Measurements from ENCODE around the gene ARHGAP12.
"Not testable (repeated sequence)": the region's sequence is repeated elsewhere in the genome, so short reads cannot be mapped to it uniquely, and the experiment has no call there.

Gene ARHGAP12

DNA sequence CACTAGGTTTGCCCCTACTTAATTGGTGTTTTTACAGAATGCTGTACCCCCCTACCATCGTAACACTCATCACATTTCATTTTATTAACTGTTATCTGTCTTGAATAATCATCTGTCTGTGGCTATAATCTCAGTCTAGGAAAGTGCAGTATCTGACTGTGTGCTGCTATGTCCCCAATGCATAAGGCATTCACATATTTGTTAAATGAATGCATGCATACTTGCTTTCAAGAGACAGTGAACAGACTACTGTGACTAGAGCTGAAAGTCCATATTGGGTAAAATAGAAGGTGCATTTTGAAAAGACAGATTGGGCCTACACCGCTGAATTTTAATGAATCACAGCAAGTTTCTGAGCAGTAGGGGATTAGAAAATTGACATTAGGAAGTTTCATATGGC is 112.3 kb downstream of the ARHGAP12 start:
- no peak for DNase-seq

DNA sequence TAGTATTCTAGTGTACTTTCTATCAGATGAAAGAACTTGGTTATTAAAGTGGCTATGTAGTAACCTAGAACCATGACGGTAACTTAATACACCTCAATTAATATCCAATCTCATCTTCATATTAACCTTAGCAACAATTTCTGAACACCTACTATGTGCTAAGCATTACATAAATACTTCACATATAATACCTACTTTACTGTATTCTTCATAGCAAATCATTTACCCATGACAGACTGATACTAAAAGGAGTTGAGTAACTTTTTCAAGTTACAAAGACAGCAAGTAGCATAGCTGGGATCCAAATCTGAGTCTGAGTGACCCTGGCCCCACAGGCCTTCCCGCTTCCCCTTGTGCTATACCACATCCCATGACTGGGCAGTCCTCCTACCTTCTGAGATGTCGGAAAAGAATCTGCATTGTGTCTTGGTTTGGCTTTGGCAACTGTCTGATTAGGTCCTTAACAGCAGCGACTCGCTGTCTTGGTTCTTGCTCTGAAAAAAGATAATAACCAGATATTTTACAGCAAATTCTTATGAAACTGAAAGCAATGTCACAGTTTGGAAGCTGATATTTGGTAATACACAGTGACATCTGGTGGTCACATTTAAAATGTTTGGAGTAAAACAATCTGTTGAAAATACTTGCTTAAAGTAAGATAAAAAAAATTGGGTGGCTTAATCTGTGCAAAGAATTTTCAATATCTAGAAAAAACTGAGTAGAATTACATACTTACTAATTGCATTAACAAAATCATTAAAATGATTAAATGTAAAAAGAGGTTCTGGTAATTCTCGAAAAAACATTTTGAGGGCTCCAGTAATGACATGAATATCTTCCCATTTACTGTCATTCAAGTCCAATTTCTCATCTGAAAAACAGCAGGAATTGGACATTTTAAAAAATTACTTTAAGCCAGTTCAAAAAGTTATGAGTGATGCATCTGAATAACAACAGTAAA is 120.1 kb downstream of the ARHGAP12 start:
- no peak for DNase-seq

DNA sequence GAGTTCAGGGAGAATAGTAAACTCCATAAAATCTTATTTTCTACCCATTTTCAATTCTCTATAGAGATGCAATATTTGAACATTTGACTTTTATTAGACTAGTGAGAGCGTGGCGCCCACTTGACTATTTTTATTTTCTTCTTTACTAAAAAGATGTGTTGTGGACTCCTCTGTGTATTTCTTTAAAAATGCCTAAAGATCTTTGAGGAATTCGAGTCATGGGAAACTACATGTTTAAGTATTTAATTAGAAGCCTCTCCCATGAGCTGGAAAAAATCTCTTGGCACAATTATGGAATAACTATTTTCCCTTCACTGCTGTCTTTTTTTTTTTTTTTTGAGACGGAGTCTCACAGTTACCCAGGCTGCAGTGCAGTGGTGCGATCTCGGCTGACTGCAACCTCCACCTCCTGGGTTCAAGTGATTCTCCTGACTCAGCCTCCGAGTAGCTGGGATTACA is 124.2 kb downstream of the ARHGAP12 start:
- DNase-seq, result no peak

DNA sequence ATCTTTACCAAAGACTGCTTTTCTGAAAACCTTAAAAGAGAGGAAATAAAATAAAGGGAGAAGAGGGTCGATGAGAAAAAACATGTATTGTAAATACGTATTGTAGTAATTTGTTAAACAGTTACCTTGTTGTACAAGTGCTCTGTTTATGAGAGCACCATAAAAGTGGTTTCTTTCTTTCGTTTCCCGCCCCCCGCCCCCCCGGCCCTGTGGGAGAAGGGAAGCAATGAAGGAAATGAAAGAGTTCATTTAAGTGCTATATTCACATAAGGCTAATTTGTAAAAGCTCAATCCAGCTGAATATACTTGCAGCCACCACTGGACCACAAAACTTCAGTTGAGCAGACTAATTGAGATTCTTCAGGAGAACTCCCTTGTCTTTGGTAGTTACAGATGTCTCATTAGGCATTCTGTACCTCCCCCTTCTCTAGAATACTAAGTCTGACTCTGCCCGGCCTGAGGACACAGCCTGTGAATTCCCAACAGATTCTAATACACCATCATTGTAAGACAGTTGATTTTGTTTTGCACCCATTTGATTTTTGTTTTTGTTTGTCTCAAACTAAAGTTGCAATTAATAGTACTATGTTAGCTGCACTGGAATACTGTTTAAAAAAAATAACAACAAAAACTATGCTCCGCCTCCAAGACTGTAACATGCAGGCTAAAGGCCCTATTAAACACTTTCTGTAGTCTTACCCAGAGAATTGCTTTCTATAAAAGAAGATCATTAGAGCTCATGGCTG is 124.9 kb downstream of the ARHGAP12 start:
- no peak for DNase-seq

DNA sequence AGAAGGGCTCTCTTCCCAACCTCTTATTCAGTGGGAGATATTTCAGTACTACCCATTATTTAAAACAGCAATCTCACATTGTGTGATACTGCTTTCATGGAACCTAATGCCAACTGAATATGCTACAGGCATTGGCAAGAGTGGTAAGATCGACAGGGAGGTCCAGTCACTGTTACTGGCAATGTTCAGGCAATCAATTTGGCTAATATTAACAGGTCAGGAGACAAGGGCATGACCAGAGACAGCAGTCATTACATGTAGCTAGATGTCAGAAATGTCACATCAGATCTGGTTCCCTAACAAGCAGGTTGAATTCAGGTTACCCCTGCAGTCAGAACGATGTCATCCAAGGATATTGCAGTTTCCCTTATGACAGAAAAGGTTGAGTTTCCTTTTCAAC is 129.4 kb downstream of the ARHGAP12 start:
- no peak for DNase-seq

DNA sequence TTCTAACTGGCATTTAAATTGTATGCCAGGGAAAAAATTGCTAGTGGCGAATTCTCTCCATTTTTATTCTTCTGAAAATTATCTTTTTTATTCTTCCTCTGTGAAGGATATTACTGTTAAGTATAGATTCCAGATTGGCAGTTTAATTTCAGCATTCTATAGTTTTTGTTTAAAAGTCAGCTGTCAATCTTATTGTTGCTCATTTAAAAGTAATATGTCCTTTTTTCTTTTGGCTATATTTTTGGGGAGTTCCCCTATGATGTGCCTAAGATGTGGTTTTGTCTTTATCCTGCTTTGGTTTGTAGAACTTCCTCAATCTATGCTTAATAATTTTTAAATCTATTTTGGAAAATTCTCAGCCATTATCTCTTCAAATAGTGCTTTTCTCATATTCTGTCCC is 135.9 kb downstream of the ARHGAP12 start:
- no peak for DNase-seq

DNA sequence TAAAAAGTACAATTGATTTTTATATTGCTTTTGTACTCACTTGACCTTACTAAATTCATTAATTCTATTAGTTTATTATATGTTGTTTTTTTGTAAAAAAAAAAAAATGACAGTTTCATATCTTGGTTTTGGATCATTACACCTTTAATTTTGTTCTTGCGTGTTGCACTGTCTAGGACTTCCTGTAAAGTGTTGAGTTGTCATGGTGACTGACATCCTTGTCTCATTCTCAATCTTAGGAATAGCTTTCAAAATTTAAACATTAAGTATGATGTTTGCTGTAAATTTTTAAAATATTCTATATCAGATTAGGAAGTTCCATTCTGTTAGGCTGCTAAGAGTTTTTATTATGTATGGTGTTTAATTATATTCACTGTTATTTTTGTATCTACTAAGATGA is 139.1 kb downstream of the ARHGAP12 start:
- DNase-seq, result no peak

DNA sequence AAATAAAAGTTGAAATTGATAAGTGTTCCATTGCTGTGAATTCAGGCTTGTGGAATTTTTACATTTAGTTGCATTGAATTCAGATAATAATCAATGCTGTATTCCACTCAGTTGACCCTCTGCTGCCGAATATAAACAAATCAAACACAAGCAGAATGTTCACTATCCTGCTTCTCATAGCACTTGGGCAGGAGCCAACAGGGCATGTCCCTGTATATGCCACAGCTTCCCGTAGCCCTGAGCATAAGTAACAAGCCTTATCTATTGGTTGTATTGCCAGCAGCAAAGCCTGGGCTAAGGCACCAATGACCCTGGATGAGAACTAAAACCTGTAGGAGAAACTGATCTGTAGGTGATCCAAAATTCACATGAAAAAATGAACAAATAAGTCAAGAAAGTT is 145.9 kb downstream of the ARHGAP12 start:
- no peak for DNase-seq

DNA sequence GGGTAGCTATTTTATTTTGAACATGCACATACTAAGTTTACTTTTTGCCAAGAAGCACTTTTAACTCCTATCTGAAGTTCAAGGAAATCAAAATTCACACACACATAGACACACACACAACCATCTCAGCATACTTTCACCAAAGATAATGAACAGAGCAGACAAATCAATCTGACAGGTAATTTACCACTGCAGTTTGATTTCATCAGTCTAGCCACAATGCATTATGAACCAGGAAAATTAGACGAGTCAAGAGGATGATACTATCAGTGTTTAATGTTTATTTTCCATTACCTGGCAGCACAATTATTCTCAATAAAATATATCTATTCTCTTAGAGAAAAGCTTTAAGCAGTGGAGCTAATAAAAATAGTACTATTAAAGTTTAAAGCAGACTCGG is 147.9 kb downstream of the ARHGAP12 start:
- DNase-seq, result no peak

DNA sequence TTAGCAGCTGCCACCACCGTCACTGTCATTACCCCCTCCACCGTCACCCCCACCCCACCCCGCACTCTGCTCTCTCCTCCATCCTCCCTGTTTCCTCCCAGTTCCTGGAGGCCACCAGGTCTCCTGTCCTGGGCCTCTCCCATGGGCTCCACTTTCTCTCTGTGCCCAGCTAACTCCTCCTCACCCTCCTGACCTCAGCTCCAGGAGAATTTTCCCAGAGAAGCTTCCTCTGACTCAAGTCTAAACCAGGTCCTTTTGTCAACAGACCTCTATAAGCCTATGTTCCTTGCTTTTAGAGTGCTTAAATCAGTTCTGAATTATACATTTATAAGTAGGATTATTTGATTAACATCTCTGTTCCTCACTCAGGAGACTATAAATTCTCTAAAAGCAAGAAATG is 150.0 kb downstream of the ARHGAP12 start:
- no peak for DNase-seq

DNA sequence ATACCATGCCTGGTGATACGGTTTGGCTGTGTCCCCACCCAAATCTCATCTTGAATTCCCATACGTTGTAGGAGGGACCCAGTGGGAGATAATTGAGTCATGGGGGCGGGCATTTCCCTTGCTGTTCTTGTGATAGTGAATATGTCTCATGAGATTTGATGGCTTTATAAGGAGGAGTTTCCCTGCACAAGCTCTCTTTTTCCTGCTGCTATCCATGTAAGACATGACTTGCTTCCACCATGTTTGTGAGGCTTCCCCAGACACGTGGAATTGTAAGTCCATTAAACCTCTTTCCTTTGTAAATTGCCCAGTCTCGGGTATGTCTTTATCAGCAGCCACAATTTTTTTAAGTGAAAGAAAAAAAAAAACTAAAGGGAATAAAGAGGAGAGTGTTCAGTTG is 152.5 kb downstream of the ARHGAP12 start:
- no peak for DNase-seq

DNA sequence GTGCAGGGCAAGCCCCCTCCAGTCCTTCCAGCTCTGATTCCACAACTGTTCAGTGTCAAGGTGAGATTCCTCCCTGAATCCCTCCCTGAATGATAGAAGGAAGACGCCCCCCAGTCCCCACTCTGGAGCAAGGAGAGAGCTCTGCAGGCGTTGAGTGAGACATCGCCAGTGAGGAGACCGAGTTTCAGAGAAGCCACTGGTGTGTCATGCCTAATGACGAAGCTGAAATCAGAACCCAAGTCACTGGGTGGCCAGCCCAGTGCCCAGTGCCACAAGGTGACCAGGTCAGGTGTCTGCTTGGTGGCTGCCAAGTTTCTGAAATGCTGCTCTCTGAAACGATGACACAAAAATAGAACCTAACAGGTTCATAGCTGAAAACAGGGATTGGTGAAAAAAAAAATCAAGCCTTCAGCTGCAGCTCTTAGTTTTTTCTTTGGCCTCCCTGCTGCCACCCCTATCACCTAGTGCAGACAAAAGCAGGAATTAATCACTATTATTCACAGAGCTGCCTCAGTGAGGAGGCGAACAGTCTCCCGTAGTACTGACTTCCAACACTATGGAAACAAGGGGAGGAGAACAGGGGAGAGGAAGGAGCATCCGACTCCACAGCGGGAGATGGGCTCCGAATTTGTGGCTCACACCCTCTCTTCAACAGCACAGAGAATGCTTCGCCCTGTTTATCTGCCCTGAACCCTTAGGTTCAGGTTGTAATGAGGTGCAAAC is 153.5 kb downstream of the ARHGAP12 start:
- no peak for DNase-seq

DNA sequence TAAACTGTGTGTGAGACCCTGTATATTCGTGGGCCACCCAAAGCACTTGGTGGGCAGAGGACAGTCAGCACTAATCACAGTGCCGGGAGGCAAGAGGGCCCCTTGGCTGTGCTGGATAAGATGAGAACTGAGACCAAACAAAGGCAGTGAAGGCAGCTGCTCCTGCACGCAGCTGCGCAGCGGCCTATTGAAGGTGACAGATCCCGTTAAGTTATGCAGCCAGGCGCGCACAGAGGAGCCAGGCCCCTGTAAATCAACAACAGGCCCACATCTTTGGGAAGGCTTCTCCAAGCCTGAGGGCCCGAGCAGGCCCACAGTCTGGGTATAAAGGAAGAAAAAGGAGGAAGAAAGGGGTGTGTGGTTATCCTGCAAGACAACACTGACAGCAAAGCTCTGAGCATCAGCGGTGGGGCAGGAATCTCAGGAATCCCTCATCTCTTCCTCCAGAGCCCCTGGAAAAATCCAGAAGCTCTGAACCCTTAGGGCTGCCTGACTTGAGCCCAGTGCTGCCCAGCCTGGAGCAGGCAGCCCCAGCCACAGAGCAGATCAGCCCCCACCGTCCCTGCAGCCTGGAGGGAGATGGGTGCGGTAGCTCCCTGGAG is 154.2 kb downstream of the ARHGAP12 start:
- DNase-seq, result no peak

DNA sequence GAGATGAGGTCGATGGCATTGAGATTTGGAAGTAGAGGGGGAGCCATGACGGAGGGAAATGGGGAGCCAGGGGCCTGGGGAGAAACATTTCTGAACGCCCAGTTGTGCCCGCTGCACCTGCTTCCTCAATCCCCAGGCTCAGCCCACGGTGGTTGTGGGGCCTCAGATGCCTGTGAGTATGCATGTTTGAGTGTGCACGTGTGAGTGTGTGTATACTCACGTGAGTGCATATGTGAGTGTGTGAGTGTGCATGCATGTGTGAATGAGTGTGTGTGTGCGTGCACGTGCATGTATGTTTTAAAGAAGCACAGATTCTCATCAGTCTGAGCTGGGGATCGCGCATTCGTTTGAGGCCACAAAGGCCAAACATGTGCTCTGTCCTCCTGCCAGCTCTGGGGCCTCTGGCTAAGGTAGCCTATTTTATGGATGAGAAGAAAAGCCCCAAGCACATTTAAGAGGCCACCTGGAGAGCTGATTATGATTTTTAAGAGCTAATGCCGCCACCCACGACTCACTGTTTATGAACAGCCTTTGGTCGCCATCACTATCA is 154.8 kb downstream of the ARHGAP12 start:
- no peak for DNase-seq

DNA sequence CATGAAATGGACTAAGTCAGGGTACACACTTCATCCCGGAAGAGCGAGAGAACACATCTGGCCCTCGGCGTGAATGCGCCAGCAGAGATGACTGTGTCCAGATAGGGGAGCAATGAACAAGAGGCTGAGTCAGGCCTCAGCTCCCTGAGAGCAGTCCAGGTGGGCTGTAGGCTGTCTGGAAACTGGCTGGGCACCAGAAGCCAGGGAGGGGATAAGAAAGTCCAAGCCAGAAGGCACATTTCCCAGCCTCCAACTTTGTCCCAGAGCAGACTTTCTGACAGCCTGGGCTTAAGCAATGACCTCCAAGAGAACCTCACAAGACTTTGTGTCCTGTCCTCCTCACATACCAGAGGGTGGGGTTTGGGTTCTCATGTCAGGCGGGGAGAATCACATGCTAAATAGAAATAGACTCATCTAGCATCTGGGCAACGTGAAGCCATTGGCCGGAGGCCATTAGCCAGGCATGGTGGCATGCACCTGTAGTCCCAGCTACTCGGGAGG is 157.2 kb downstream of the ARHGAP12 start:
- no peak for DNase-seq

DNA sequence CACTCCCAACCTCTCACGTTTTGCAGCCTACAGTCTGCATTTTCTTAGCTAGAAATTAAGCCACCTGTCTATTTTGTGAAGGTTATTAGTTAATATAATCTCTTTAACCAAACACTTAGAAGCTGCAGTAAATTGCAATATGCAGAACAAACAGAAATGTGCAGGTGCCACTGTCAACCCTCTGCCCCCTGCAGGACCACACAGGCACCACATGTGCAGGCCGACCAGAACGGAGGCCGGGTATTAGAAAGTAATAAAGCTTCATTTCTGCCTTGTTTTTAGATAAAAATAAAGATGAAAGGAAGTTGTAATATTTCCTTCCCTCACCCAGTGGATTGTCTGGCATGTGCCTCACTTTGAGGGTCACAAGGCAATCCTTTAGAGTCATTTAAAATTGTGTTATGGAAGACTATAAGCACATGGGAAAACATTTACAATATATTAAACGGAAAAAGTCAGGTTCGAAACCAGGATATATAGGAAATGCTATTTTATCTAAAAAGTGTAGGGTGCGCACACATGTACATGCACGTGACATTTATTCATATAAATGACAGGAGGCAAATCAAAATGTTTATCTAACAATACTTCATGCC is 158.2 kb downstream of the ARHGAP12 start:
- peak; percentile 59 for DNase-seq

DNA sequence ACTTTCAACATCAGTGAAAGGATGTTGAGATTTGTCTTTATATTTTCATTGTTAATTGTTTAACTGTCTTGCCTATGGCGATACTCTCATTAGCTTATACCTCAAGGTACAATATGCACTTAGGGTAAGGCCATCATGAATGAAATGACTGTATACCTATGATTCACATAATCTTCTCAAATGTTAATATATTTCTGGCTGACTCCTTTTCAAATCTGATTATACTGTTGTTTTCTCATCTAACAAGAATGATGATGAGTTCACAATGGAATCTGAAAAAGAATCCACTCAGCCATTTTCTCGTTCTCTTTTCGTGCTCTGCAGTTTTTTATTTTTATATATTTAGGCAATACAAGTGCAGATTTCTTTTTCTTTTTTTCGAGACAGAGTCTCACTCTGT is 159.1 kb downstream of the ARHGAP12 start:
- no peak for DNase-seq

DNA sequence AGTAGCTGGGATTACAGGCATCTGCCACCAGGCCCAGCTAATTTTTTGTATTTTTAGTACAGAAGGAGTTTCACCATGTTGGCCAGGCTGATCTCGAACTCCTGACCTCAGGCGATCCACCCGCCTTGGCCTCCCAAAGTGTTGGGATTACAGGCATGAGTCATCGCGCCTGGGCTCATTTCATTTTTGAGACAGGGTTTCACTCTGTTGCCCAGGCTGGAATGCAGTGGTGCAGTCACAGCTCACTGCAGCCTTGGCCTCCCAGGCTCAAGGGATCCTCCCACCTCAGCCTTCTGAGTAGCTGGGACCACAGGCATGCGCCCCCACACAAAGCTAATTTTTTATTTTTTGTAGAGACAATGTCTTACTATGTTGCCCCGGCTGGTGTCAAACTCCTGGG is 159.7 kb downstream of the ARHGAP12 start:
- DNase-seq, result not testable (repeated sequence)

DNA sequence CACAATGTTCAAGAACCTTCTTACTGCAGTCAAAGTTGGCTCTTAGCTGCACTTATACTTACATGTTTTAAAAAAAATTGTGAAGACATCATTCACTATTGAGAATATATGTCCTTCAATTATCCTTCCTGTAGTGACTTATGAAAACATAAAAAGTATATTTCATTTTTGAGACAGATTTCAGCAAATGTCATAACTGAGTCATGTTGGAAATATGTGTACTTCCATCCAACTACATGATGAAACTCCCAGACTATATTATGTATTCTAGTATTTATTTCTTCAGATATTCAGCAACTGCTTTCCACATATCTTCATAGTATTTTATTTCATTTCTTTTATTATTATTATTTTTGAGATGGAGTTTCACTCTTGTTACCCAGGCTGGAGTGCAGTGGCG is 160.2 kb downstream of the ARHGAP12 start:
- DNase-seq, result no peak

DNA sequence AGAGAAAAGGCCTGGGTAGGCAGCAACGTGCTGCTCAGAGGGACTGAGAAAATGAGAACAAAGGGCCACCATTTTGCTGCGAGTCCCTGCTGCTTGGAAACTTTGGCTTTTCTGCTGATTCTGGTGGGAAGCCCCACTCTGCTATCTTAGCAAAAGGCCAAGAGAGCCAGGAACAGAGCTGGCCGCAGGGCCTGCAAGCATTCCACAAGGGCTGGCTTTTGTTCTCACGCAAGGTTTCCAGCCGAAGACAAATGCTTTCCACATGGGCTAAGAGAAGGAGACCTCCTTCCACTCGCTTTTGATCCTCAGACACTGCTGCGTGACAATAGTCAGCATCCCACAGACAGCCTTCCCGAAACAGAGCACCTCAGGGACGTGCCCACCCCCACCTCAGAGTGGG is 163.1 kb downstream of the ARHGAP12 start:
- DNase-seq, result no peak

DNA sequence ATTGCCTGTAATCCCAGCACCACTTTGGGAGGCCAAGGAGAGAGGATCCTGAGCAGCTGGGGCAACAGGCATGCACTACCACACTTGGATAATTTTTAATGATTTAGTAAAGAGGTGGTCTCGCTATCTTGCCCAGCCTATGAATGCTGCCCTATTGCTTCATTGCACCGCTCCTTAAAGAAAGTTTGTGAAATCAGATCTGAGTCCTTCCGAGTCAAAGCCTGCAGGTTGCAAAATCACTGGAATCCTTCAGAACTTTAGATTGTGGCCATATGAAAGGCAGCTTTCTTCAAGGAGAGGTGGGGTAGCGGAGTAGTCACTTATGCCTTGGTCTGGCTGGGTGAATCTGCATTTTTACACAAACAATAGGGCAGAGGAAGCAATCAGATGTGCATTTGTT is 166.3 kb downstream of the ARHGAP12 start:
- DNase-seq, result no peak

DNA sequence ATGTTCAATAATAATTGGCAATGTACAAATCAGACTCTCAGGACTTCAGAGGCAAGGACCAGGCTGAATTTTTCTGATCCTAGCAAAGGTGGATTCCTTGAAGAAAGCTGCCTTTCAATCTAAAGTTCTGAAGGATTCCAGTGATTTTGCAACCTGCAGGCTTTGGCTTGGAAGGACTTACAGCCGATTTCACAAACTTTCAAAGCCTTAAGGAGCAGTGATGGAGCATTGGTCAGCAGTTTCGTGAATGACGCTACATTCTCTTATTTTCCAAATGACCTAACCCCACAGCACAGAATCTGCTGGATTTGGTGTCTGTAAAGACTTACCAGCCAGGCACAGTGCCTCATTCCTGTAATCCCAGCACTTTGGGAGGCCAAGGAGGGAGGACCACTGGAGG is 167.5 kb downstream of the ARHGAP12 start:
- DNase-seq, result no peak

All from activated CD4-positive, CD25-positive, alpha-beta regulatory T cell treated with anti-CD3 and anti-CD28 coated beads, Interleukin-2, amount 50 U/mL, for 72 hours (primary cell).